GM19238 (cell line): ENCODE data around the gene RBCK1.

Source experiments
- DNase-seq: peaks from one replicate; pipeline ENCODE4 v3.0.0; 2011; ENCODE audit warnings: low spot score; ENCODE audit not compliant: insufficient read length

Gene RBCK1

DNA sequence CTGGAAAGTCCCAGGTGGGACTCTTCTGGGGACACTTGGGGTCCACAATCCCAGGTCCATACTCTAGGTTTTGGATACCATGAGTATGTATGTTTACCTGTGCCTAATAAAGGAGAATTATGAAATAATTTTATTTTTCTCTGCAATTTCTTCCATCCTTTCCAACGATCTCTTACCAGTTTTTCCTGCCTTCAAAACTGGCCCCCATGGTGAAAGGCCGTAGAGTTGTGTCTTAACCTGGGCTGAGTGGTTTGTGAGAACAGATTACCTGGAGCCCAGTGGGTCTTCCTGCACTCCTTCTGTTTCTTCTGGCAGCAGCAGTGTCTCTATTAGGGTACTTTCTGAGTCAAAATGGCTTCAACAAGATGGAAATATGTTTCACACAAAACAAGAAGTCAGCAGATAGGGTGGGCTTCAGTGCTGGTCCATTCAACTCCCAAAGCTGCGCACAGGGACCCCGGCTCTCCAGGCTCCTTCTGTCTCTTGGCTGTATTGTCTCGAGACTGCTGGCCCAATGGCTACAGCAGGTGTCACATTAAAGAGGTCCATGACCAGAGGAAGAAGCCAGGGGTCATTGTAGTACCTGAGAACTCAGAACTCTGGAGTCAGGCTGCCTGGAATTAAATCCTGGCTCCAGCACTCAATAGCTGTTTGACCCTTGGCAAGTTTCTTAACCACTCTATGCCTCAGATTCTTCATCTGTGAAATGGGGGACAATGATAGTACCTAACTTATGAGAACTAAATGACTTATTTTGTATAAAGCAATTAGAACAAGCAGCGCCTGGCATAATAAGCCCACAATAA is 10.5 kb upstream of the RBCK1 start:
- DNase-seq: no peak

DNA sequence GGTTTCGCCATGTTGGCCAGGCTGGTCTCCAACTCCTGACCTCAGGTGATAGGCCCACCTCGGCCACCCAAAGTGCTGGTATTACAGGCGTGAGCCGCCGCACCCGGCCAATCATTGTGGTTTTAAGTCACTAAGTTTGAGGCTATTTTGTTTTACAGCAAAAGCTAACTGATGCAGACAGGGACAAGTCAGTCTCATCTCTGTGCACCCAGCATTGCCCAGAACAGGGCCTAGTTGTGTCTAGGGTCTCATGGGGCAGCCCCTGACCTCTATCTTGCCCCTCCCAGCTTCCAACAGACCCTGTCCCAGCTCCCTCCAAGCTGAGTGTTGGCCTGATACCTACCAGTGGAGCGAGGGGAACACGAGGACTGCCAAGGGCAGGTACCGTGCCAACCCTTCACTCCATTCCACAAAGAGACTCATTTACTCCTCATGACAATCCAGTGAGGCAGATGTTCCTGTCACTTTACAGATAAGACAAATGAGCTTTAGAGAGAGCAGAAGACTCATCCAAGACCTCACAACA is 8.9 kb upstream of the RBCK1 start:
- DNase-seq: no peak

DNA sequence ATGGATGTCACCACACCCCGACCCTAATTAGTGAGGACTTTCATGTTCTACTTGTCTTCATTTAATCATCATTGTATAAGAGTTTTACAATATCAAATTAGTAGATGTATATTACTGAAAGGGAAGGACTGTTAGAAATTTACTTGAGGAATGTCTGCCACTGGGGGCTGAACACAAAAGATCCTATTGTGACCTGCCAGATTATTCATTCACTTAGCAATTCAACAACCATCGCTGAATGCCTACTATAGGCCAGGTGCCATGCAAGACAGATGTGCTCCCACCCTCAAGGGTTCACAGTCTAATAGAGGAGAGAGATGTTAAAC is 8.0 kb upstream of the RBCK1 start:
- DNase-seq: no peak

DNA sequence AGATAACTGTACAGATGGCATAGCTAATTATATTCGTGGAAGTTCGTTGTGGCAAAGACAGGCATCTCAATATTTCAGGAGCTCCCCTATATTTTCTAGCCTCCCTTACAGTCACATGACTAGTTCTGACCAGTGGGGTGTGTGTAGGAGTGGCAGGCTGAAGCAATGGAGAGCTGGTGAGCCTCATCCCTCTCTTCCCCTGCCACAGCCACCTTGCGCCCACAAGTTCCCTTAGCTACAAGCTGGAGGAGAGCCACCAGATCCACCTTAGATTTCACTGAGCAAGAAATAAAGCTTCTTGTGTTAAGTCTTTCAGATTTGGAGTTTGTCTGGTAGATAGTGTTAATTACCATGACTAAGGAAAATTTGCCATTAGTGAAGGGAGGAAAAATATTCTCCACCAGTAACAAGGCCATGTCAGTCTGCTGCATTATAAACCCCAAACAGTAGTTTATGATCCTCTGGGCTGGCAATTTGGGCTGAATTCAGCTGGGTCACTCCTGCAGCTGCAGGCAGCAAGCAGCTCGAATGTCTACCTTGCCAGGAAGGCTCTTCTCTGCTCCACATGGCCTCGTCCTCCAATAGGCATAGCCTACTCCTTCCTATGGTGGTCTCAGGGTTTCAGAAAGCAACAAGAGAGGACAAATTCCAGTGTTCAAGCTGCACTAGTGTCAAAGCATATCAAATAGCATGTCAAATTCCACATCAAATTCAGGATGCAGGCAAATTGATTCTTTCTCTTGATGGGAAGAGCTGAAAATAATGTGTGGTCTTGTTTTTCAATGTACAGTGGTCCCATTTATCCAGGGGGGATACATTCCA is 7.4 kb upstream of the RBCK1 start:
- DNase-seq: no peak

DNA sequence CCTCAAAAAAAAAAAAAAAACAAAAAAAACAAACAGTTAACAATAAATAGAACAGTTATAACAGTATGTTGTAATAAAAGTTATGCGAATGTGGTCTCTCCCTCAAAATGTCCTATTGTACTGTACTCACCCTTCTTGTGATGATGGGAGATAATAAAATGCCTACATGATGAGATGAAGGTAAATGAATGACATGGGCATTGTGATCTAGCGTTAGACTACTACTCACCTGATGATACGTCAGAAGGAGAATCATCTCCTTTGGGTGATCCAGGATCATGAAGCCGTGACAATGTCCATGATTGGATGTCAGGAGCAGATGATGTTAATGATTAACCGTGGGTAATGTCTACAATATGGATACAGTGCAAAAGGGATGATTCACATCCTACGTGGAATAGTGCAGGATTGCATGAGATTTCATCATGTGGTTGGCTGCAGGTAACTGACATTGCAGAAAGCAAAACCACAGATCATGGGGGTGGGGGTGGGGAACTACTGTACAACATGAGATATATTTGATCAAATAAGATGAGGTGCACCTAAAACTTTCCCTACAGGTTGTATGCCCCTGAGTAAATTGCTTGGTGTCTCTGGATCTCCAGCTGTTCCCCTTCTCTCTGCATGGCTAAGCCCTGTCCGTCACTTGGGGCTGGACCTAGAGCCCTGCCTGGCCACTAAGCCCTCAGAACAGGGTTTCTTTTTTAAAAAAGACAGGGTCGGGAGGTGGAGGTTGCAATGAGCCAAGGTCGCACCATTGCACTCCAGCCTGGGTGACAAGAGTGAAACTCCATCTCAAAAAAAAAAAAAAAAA is 6.2 kb upstream of the RBCK1 start:
- DNase-seq: no peak

DNA sequence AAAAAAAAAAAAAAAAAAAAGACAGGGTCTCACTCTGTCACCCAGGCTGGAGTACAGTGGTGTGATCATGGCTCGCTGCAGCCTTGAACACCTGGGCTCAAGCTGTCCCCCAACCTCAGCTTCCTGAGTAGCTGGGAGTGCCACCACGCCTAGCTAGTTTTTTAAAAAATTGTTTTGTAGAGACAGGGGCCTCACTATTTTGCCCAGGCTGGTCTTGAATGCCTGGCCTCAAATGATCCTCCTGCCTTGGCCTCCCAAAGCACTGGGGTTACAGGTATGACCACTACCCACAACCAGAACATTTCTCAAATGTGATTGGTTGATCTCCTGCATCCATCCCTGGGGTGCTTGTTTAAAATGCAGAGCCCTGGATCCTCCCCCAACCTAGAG is 5.6 kb upstream of the RBCK1 start:
- DNase-seq: no peak

DNA sequence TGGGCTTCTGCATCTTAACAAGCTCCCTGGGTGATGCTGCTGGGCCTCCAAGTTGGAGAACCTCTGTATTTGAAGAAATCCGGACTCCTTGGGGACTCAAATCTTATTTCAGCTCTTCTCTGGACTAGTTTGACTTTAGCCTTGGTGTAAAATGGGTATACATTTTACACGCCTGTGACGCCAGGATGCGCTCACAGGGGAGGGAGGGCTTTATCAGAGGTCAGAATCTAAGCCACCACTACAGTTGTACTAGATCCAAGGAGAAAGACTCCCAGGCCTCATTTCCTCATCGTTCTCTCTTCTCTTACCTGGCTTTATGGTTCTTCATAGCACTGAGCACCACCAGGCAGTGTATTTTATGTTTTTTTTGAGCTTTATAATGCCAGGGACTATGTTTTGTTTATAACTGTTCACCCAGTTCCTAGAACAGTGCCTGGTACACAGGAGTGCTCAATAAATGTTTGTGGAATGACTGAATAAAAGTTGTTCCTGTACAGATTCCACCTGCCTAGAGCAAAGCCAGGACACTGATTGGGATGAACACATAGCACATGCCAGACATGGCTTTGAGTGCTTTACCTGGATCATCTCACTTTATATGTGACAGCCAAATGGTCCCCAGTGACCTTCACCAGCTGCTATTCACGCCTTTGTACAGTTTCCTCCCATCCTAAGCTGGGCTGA is 5.1 kb upstream of the RBCK1 start:
- DNase-seq: no peak

DNA sequence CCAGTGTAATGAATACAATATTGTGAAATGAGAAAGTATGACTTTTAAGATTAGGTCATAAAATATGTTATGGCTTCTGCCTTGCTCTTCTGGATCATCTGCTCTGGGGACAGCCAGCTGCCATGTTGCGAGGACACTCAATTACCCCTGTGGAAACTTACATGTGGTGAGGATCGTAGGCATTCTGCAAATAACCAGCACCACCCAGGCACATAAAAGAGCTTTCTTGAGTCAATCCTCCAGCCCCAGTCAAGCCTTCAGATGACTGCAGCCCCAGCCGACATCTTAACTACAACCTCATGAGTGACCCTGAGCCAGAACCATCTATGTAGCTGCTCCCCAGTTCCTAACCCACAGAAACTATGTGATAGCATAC is 4.5 kb upstream of the RBCK1 start:
- DNase-seq: no peak

DNA sequence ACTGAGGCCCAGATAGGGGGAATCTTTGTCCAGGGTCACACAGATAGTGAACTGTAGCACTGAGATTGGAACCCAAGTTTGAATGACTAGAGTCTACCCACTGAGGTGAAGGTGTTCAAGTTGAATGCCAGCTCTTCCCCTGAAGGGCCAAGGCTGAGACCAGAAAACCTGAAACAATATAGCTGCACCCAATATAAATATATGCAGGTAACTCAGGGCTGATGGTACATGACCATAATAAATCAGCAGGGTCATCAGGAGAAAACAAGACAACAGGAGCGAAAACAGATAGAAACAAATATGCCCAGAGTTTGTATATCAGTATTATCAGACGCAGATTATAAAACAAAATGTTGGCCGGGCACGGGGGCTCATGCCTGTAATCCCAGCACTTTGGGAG is 4.0 kb upstream of the RBCK1 start:
- no peak for DNase-seq

DNA sequence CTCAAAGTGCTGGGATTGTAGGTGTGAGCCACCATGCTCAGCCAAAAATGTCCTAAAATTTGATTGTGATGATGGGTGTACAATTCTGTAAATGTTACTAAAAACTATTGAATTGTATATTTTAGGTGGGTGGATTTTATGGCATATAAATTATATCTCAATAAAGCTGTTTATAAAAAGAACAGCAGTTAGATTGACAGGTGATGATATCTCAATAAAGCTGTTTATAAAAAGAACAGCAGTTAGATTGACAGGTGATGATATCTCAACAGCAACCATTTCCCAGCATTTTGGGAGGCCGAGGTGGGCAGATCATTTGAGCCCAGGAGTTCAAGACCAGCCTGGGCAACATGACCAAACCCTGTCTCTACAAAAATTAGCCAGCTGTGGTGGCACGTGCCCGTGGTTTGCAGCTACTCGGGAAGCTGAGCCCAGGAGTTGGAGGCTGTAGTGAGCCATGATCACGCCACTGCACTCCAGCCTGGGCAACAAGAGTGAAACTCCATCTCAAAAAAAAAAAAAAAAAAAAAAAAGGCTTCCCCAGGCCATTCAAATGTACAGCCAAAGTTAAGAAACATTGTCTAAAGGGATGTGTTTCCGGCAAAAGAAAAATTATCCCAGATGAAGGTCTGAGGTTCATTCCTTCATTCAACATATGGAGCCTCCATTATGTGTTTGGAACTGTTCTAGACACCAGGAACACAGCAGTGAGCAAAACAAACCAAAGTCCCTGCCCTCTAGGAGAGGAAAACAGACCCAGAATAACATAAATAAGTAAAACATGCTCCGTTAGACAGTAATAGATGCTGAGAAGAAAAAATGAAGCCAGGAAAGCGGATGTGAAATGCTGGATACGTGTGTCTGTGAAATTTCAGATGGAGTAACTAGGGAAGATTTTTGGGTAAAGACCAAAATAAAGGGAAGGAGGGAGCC is 1.6 kb upstream of the RBCK1 start:
- no peak for DNase-seq

DNA sequence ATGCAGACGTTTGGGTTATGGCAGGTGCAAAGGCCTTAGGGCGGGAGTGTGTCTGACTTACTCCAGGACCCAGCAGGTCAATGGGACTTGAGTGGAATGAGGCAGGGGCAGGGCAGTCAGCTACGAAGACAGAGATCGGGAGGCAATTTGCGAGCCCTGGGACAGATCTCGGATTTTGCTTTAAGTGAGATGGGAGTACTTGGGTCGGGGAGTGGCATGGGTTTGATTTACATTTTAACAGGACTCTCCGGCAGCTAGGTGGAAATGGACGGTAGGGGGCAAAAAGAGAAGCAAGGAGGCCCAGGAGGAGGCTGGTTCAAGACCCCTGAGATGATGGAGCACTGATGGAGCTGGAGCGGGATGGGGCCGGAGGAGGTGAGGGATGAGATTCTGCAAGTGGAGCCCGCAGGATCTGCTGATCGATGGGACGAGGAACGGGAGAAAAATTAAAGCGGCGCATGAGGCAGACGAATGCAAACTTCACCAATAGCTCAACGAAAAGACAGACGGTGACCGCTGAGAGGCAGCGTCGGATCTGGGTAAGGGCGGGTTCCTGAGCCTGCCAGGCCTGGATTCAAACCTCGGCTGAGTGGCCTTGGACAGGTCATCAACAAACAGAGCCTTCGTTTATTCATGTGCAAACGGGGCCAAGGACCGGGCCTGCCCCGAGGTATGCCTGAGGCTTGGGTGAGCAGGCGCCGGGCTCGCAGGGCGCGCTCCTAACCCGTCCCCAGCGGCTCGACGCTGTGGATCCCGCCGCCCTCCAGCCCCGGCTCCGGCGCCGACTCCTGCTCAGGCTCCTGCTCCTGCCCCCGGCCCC is 756 bp upstream of the RBCK1 start:
- DNase-seq: peak; percentile 85

DNA sequence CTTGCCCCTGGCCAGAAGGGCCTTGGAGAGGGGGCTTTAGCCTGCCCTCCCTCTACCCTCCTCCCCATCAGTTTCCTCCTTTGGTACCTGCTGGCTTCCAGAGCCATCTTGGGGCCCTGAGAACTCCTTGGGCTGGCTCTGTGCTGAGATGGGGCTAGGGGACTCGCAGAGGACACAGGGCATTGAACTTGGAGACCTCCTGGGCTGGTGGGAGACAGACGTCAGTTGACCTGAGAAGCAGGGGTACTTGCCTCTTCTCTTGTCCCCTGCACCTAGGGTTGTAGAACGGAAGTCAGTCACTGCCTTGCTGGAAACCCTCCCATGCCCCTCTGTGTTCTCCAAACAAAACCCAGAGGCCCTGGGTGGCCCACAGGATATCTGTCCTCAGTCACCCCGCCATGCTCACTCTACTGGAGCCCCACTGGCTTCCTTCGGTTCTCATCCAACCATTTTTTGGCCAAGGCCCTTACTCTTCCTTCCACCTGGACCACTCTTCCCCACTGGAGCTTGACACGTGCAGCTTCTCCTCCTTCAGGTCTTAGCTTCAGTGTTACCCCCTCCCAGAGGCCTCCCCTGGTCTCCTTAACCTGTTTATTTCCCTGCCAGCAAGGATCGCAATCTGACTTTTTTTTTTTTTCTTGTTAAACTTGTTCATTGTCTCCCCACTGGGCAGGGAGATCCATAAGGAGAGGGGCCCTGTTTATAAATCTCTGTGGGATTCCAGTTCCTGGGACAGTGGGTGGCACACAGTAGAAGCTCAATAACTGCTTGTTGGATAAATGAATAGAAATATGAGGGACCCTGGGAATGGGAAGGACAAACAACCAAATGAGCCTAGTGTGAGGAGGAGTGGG is 971 bp downstream of the RBCK1 start:
- DNase-seq: peak; percentile 48

DNA sequence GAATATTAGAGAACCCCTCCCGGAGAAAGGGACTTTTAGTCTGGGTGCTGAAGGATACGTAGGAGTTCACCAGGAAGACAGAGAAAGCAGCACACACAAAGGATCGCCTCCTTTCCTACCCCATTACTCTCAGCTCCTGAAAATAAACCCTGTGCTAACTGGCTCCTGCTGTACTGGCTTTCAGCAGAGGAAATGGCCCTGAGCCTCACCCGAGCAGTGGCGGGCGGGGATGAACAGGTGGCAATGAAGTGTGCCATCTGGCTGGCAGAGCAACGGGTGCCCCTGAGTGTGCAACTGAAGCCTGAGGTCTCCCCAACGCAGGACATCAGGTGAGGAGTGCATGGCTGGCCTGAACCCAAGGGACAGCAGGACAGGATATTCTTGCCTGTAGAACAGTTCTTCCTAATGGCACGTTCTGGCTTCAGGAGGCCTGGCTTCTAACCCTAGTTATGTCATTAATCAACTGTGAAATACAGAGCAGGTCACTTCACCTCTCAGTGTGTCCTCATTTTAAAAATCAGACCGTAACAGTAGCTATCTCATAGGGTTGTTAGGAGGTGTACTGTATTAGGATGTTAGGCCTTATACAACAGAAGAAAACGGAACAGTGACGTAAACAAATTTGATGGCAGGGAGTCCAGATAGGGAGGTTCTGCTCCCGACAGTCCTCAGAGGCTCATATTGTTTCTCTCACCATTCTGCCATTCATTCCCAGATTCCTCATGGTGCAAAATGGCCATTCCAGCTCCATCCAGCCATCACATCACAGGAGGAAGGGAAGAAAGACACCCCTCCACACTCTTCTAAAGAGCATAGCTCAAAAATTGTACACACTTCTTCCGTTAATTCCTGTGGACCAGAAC is 1.8 kb downstream of the RBCK1 start:
- DNase-seq: no peak

DNA sequence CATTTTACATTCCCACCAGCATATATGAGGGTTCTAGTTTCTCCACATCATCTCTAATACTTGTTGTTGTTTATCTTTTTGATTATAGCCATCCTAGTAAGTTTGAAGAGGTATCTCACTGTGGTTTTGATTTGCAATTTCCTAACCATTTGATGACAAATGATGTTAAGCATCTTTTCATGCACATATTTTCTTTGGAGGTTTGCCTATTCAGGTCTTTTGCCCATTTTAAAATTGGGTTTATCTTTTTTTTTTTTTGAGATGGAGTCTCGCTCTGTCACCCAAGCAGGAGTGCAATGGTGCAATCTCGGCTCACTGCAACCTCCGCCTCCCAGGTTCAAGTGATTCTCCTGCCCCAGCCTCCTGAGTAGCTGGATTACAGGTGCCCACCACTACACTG is 4.0 kb downstream of the RBCK1 start:
- no peak for DNase-seq

DNA sequence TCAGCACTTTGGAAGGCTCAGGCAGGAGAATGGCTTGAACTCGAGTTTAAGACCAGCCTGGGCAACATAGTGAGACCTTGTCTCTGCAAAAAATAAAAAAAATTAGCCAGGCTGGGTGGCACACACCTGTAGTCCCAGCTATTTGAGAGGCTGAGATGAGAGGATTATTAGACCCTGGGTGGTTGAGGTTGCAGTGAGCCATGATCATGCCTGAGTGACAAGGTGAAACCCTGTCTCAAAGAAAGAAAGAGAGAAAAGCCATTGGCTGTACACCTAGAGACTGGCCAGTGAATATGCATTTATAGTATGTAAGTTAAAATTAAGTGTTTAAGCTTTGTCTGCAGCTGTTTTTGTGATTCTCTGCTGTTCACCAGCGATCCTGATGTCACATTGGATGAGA is 6.1 kb downstream of the RBCK1 start:
- no peak for DNase-seq

DNA sequence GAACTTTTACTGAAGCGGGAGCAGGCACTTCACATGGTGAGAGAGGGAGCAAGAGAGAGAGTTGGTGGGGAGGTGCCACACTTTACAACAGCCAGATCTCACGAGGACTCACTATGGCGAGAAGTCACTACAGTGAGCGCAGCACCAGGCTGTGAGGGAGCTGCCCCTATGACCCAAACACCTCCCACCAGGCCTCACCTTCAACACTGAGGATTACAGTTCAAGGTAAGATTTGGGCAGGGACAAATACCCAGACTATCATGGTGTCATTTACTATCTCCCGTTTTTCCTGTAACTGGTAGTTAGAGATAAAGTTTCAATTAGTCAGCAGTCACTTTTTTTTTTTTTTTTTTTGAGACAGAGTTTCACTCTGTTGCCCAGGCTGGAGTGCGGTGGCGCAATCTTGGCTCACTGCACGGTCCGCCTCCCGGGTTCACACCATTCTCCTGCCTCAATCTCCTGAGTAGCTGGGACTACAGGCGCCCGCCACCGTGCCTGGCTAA is 7.8 kb downstream of the RBCK1 start:
- no peak for DNase-seq
